ENCODE data around the gene C12orf50. TPM values are rescaled to one million over a fixed set of nuclear protein-coding genes. Genes with fewer than 3 reads are reported as not detected.

The C12orf50 gene
- total and polyA plus RNA-seq, 2 of the 8 experiments (the other 6 are each of a cell fraction or from before 2014, with no cell fraction given) = not detected

DNA sequence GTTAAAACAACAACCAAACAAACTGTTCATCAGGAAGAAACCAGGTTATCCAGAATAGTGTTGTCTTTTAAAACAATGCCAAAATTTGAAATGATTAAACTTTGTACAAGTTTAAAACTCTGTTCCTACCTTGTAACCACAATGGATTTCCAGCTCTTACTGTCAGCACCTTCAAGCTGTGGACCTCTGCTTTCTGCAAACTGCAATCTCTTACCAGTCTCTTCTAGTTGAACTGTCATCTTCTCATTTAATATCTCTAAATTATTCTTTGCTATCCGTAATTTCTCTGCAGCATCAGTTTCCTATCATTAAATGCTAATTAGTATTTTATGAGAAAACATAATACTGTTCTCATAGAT lies 29.5 kb upstream of the C12orf50 start:
- no peak overlapping the region for H3K4me2 ChIP-seq (ENCODE audit: insufficient read depth in 1 of 2, low read depth in 2 of 2, low read length in 2 of 2)
- H4K8ac ChIP-seq (ENCODE audit: extremely low read depth, insufficient read depth, low read length) = no peak overlapping the region
- H4K91ac ChIP-seq (replicated peaks; ENCODE audit: insufficient read length, low read length) = no peak overlapping the region
- no peaks in the 10 kb centered on the region for H3K23me2 ChIP-seq (ENCODE audit: low read depth, low read length)
- H2BK12ac ChIP-seq (ENCODE audit: low read depth, low read length) = no peak overlapping the region
- no peak overlapping the region for H2BK20ac ChIP-seq (ENCODE audit: low read length)
- H3K4ac ChIP-seq (replicated peaks; ENCODE audit: insufficient read length, low read depth, low read length) = no peak overlapping the region
- no peak overlapping the region for H3K14ac ChIP-seq (ENCODE audit: insufficient read length)
- no peak overlapping the region for H2BK5ac ChIP-seq (ENCODE audit: low read depth, low read length)
- no peak overlapping the region for H3K56ac ChIP-seq (replicated peaks; ENCODE audit: insufficient read length, low read depth, low read length)
- H3K9ac ChIP-seq (replicated peaks in 1 of 4; ENCODE audit: extremely low read depth in 1 of 4, low read depth in 3 of 4, low read length in 3 of 4) = no peak overlapping the region
- CTCF ChIA-PET (ENCODE audit: partially characterized antibody) = interaction anchor here (0.6 kb wide), 1 partner anchor 95 kb away, joined by 3 read pairs; no protein-coding TSS in a partner anchor
- no peaks in the 10 kb centered on the region for H3K4me1 ChIP-seq (replicated peaks in 1 of 4; ENCODE audit: control insufficient read depth in 3 of 4, insufficient read depth in 4 of 4, low read length in 3 of 4)
- H3K79me2 ChIP-seq (ENCODE audit: control insufficient read depth in 1 of 2, insufficient read depth in 2 of 2, low read length in 2 of 2) = no peaks in the 10 kb centered on the region
- POLR2A ChIA-PET (ENCODE audit: partially characterized antibody) = no interaction called here
- FAIRE-seq = no peak
- no peak overlapping the region for H2AFZ ChIP-seq (ENCODE audit: low read length)
- H2BK15ac ChIP-seq (ENCODE audit: low read length) = no peak overlapping the region
- H3K79me1 ChIP-seq (ENCODE audit: low read depth, low read length) = no peaks in the 10 kb centered on the region
- DNase-seq (ENCODE audit: low read depth in 1 of 2, low spot score in 2 of 2) = no peak
- H3K36me3 ChIP-seq (ENCODE audit: control insufficient read depth in 2 of 4, insufficient read depth in 4 of 4, low read length in 3 of 4) = no peaks in the 10 kb centered on the region; a peak in 2 of 8 replicates
- no peak overlapping the region for H3K27ac ChIP-seq (ENCODE audit: low read depth, low read length)
- H3K18ac ChIP-seq (ENCODE audit: extremely low read depth, low read length) = no peak overlapping the region
- H3K4me3 ChIP-seq (ENCODE audit: extremely low read depth in 1 of 4, insufficient read depth in 2 of 4, low read depth in 3 of 4, low read length in 4 of 4) = no peak overlapping the region
- H4K20me1 ChIP-seq (replicated peaks in 1 of 2; ENCODE audit: control insufficient read depth in 1 of 2, insufficient read depth in 2 of 2, low read length in 2 of 2) = no peaks in the 10 kb centered on the region
- 95% methylated on average over 1 of the region's 1 CpG; no CpG with 5 or more reads in 1 of the 2 experiments for WGBS, 2 experiments (ENCODE audit: extremely low coverage in 1 of 2, insufficient coverage in 1 of 2, insufficient read length in 1 of 2, insufficient replicate concordance in 2 of 2, low coverage in 1 of 2, low lambda C conversion rate in 2 of 2, missing lambda C conversion rate in 1 of 2)
- no peaks in the 10 kb centered on the region for H3K9me3 ChIP-seq (ENCODE audit: insufficient read depth in 2 of 2, low read depth in 1 of 2, low read length in 1 of 2)
- H3K23ac ChIP-seq (ENCODE audit: insufficient read length) = no peak overlapping the region
- no peak overlapping the region for H2BK120ac ChIP-seq (replicated peaks; ENCODE audit: low read depth, low read length)
- H3K27me3 ChIP-seq (replicated peaks in 1 of 4; ENCODE audit: control insufficient read depth in 3 of 4, extremely low read depth in 1 of 4, insufficient read depth in 3 of 4, low read length in 3 of 4) = no peaks in the 10 kb centered on the region
- no peak overlapping the region for H4K5ac ChIP-seq (ENCODE audit: insufficient read length, low read depth, low read length)
- no peak overlapping the region for H2AK5ac ChIP-seq (ENCODE audit: low read depth, low read length)
- TF ChIP-seq EP300 (IDR thresholded peaks at IDR 0.05; ENCODE audit: borderline replicate concordance in 1 of 2, low read depth in 2 of 2, low read length in 2 of 2) = no peak

Data from H1 (cell line).